Pancreas (tissue), 10 donors: ENCODE measurements around the gene DUSP22. TPM values are rescaled to one million over a fixed set of nuclear protein-coding genes. Genes with fewer than 3 reads are reported as not detected.

ENCODE experiments used
- ATAC-seq, 4 donors: fragments of 200-7000 bp; cut with Tn5 transposase; one replicate each; pipeline versions ENCODE4 v1.8.0 to v1.9.1; 2020; ENCODE audit warnings: mild to moderate bottlenecking in 4 of 4, moderate library complexity in 4 of 4
- DNase-seq, 6 donors: peaks; one replicate each; pipeline ENCODE4 v3.0.0-alpha.2; 2020
- FAIRE-seq: peaks from 2 replicates; lab custom pipeline; 2012; peaks lifted over from hg19 to GRCh38; lab: Jason Lieb, UNC
- H3K27ac ChIP-seq, 4 donors: fragments of 200-600 bp; sonication (generic); 1 replicate in 3 of 4; 2 replicates in 1 of 4; pipeline versions ENCODE4 v1.5.0 to v1.8.0; 2020
- H3K27me3 ChIP-seq, 4 donors: fragments of 200-600 bp; one replicate each; pipeline ENCODE4 v1.8.0; 2021
- H3K36me3 ChIP-seq, 3 donors: fragments of 200-600 bp; sonication (generic) in 1 of 3; one replicate each; pipeline versions ENCODE4 v1.5.0 to v1.8.0; 2020 to 2021
- H3K4me1 ChIP-seq, 3 donors: fragments of 200-600 bp; one replicate each; pipeline ENCODE4 v1.8.0; 2021
- H3K4me3 ChIP-seq, 4 donors: fragments of 200-600 bp; sonication (generic) in 2 of 4; one replicate each; pipeline versions ENCODE4 v1.5.0 to v1.8.0; 2020 to 2021
- H3K9me3 ChIP-seq, 4 donors: fragments of 200-600 bp; one replicate each; pipeline ENCODE4 v1.8.0; 2021
- WGBS, 2 donors: extraction: QIAGEN DNeasy Blood & Tissue Kit; methylation state at CpG; one replicate each; pipeline ENCODE4 v1.1.7; 2013; 5-methylcytosine and 5-hydroxymethylcytosine counted together
- intact Hi-C, 3 donors: fragments of 100-400 bp; cut with DNase I; formaldehyde crosslinking; loops; one replicate each; pipeline versions ENCODE4 v1.11.1 to v1.14.2; 2022
- polyA plus RNA-seq, 2 donors: library from polyadenylated mRNA; stranded (reverse); fragments of 200-250 nt; gene quantifications; one replicate each; pipeline ENCODE4 v1.2.3, GENCODE V29; 2013
- total RNA-seq, 6 donors: library from RNA; stranded (reverse); fragmentation: NEBNext Ultra II Directional in 4 of 6; extraction: Animal tissue kit (Norgen Biotek cat#: 25700) in 4 of 6; gene quantifications; one replicate each; pipeline versions ENCODE4 v1.2.1 to v1.2.4, GENCODE V29; 2021 to 2023
- TF ChIP-seq, protein P1 (sequence below), 4 donors: fragments of 200-600 bp; sonication (generic) in 3 of 4; IDR thresholded peaks; one replicate each; pipeline versions ENCODE4 v1.5.0 to v1.8.0; 2021; ENCODE audit warnings: antibody characterized with exemption in 4 of 4
- donor health status: healthy with polysubstance abuse.
- donor health status: DM: no; HTN: no; CAD: no; lungs with moderate emphysema.
- donor health status: DM: no; HTN: no; CAD: no.
- donor health status: control.
- donor health status: control.
- donor health status: Bipolar disorder and iron deficiency.
- donor health status: DM: yes; HTN: yes; CAD: no.
- donor health status: DM: no; HTN: no; CAD: no.
- donor health status: DM: no; HTN: no; CAD: no.
- donor health status: DM: yes; HTN: yes; CAD: no.

Gene DUSP22
- total and polyA plus RNA-seq, 8 donors, result 16.4 to 32.9 (median 24.6) TPM

GRCh38 chr6:251920-252319, 40.4 kb upstream of the DUSP22 start:
- Histone ChIP-seq H3K27ac (no peak overlapping the region), H3K9me3 (no peaks in the 10 kb centered on the region), H3K4me1 (no peaks in the 10 kb centered on the region), H3K27me3 (no peaks in the 10 kb centered on the region), H3K36me3 (no peaks in the 10 kb centered on the region), H3K4me3 (no peak overlapping the region)
- WGBS, 2 donors, result 69 to 79% methylated on average over 2 of the region's 2 CpGs
- DNase-seq, result no peak
- TF ChIP-seq, protein P1, sequence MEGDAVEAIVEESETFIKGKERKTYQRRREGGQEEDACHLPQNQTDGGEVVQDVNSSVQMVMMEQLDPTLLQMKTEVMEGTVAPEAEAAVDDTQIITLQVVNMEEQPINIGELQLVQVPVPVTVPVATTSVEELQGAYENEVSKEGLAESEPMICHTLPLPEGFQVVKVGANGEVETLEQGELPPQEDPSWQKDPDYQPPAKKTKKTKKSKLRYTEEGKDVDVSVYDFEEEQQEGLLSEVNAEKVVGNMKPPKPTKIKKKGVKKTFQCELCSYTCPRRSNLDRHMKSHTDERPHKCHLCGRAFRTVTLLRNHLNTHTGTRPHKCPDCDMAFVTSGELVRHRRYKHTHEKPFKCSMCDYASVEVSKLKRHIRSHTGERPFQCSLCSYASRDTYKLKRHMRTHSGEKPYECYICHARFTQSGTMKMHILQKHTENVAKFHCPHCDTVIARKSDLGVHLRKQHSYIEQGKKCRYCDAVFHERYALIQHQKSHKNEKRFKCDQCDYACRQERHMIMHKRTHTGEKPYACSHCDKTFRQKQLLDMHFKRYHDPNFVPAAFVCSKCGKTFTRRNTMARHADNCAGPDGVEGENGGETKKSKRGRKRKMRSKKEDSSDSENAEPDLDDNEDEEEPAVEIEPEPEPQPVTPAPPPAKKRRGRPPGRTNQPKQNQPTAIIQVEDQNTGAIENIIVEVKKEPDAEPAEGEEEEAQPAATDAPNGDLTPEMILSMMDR (IDR thresholded peaks at IDR 0.05), result no peak
- ATAC-seq, result no peak
- intact Hi-C loops, result no loop called here
- no peak for FAIRE-seq

DNA sequence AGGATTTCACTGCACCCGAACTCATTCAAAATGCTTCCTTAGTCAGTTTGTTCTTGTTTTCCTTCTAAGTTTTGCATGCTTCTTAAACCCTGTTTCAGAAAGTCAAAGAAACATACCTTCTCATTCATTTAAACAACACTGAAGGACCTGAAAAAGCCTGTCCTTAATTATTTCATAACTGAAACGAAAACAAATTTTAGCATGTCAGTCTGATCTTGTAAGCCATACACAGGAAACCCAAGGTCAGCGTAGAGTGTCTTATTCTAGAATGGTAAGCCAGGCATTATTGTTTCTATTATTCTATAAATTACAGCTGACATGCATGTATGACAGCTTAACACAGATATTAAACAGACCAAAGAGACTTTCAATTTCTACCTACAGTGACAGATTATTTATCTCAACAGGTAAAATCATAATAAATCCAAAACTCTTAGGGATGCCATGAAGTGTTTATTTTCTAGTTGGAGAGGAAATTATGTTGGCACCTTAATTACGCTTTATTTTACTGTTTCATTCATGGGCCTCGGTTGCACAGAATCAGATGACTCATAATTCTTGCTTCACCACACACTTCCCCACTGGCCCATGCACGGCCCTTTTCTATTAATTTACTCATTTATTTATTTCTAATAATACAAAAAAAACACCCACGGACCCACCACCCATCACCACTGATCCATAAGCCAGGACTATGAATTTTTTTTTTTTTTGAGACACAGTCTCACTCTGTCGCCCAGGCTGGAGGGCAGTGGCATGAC, 39.3 kb upstream of the DUSP22 start:
- no peaks in the 10 kb centered on the region for H3K27me3 ChIP-seq
- no peak overlapping the region for H3K4me3 ChIP-seq
- TF ChIP-seq, protein P1 (IDR thresholded peaks at IDR 0.05), result no peak
- no peaks in the 10 kb centered on the region for H3K36me3 ChIP-seq
- intact Hi-C loops, result no loop called here
- peak in 1 of 4 donors; percentile 39 for ATAC-seq
- WGBS, 2 donors, result 61 to 77% methylated on average over 8 of the region's 8 CpGs
- no peaks in the 10 kb centered on the region for H3K4me1 ChIP-seq
- DNase-seq, result no peak
- H3K9me3 ChIP-seq, result no peaks in the 10 kb centered on the region
- H3K27ac ChIP-seq, result no peak overlapping the region
- FAIRE-seq, result no peak

GRCh38 chr6:254016-254415, 38.3 kb upstream of the DUSP22 start:
- TF ChIP-seq, protein P1 (IDR thresholded peaks at IDR 0.05), result no peak
- DNase-seq (no peak), ATAC-seq (no peak), FAIRE-seq (no peak)
- 68 to 80% methylated on average over 8 of the region's 8 CpGs for WGBS, 2 donors
- Histone ChIP-seq H3K9me3 (no peaks in the 10 kb centered on the region), H3K36me3 (no peaks in the 10 kb centered on the region), H3K4me1 (no peaks in the 10 kb centered on the region), H3K27me3 (no peaks in the 10 kb centered on the region), H3K27ac (no peak overlapping the region), H3K4me3 (no peak overlapping the region)
- intact Hi-C loops, result no loop called here

- intact Hi-C loops, result no loop called here
- H3K36me3 ChIP-seq, result no peaks in the 10 kb centered on the region
- no peaks in the 10 kb centered on the region for H3K27me3 ChIP-seq
- no peaks in the 10 kb centered on the region for H3K4me1 ChIP-seq
- no peak for DNase-seq
- H3K27ac ChIP-seq, result no peak overlapping the region
- TF ChIP-seq, protein P1 (IDR thresholded peaks at IDR 0.05), result no peak
- WGBS, 2 donors, result 75 to 85% methylated on average over 9 of the region's 9 CpGs
- peak in 1 of 4 donors; percentile 16 for ATAC-seq
- H3K4me3 ChIP-seq, result no peak overlapping the region
- H3K9me3 ChIP-seq, result no peaks in the 10 kb centered on the region
- FAIRE-seq, result no peak
Observed at GRCh38 chr6:255041-255750, 37.1 kb upstream of the DUSP22 start.

GRCh38 chr6:255751-256083, 36.6 kb upstream of the DUSP22 start:
- WGBS, 2 donors, result 73 to 94% methylated on average over 8 of the region's 8 CpGs
- ATAC-seq (peak in 1 of 4 donors; percentile 40), DNase-seq (no peak), FAIRE-seq (no peak)
- H3K36me3 ChIP-seq, result no peaks in the 10 kb centered on the region
- no peaks in the 10 kb centered on the region for H3K4me1 ChIP-seq
- TF ChIP-seq, protein P1 (IDR thresholded peaks at IDR 0.05), result no peak
- no peak overlapping the region for H3K27ac ChIP-seq
- no peaks in the 10 kb centered on the region for H3K27me3 ChIP-seq
- no peaks in the 10 kb centered on the region for H3K9me3 ChIP-seq
- H3K4me3 ChIP-seq, result no peak overlapping the region
- intact Hi-C loops, result no loop called here
